ENCODE data around the gene LTA.
A peak's percentile ranks its signal among the peaks of the same experiment; 100 is the strongest.

LTA gene

GRCh38 chr6:31574106-31575061 lies 2.3 kb downstream of the LTA start:
- no peak for DNase-seq

GRCh38 chr6:31575335-31575901 lies 3.3 kb downstream of the LTA start, which contains the start of gene TNF:
Gene TNF, plus strand, starts transcription at chr6:31575565. Its CDS starts 177 bp downstream, at chr6:31575742.
- no peak for DNase-seq

- no peak for DNase-seq
These were observed 4.0 kb downstream of the LTA start for GRCh38 chr6:31575952-31576685.

GRCh38 chr6:31576897-31577578 lies 4.9 kb downstream of the LTA start:
- no peak for DNase-seq

- DNase-seq, result no peak
These were observed 5.5 kb downstream of the LTA start for GRCh38 chr6:31577579-31577966.

GRCh38 chr6:31578184-31579118 lies 6.4 kb downstream of the LTA start:
- no peak for DNase-seq

- DNase-seq, result no peak
These were observed 7.0 kb downstream of the LTA start for GRCh38 chr6:31579119-31579505.

GRCh38 chr6:31579546-31580437 lies 7.7 kb downstream of the LTA start:
- no peak for DNase-seq

GRCh38 chr6:31580438-31580740 lies 8.3 kb downstream of the LTA start:
- DNase-seq, result no peak

- peak; percentile 49 for DNase-seq
These were observed 8.8 kb downstream of the LTA start for GRCh38 chr6:31580807-31581433.

GRCh38 chr6:31581434-31582229 lies 9.5 kb downstream of the LTA start:
- no peak for DNase-seq

GRCh38 chr6:31582230-31582643 lies 10.1 kb downstream of the LTA start, which contains the start of gene LTB:
Gene LTB, minus strand, starts transcription at chr6:31582424. Its CDS starts 7 bp downstream, at chr6:31582417.
- no peak for DNase-seq

- no peak for DNase-seq
These were observed 13.4 kb downstream of the LTA start for GRCh38 chr6:31585491-31585890.

GRCh38 chr6:31586008-31586407 lies 13.9 kb downstream of the LTA start, which contains the start of gene LST1:
Gene LST1, plus strand, starts transcription at chr6:31586277. Its CDS starts 1,023 bp downstream, at chr6:31587300.
- no peak for DNase-seq

- no peak for DNase-seq
These were observed 14.7 kb downstream of the LTA start for GRCh38 chr6:31586599-31587281.

- no peak for DNase-seq
These were observed 16.0 kb downstream of the LTA start for GRCh38 chr6:31587791-31588777.

Data from NCI-H774 (cell line).